ENCODE data around the gene CEP85L. TPM values are rescaled to one million over a fixed set of nuclear protein-coding genes. Genes with fewer than 3 reads are reported as not detected.

The CEP85L gene
- total RNA-seq, 3 donors from 2014 or later (not counting 1 experiment from before 2014, with no cell fraction given): 75.0 to 85.2 (median 82.0) TPM

- Histone ChIP-seq H3K4me3 (ENCODE audit: low read length) (no peak overlapping the region), H3K9me3 (ENCODE audit: control insufficient read depth, insufficient read depth, low read length) (no peaks in the 10 kb centered on the region), H3K4me1 (ENCODE audit: control insufficient read depth, insufficient read depth, low read length) (no peaks in the 10 kb centered on the region), H3K27me3 (ENCODE audit: control insufficient read depth, insufficient read depth, low read length) (no peaks in the 10 kb centered on the region), H3K36me3 (ENCODE audit: control insufficient read depth, insufficient read depth, low read length) (no peaks in the 10 kb centered on the region), H3K27ac (ENCODE audit: low read length) (no peak overlapping the region)
- DNase-seq (no peak), ATAC-seq (no peak)
- 89% methylated on average over 4 of the region's 6 CpGs for WGBS (ENCODE audit: insufficient coverage)
- intact Hi-C loops (cut with micrococcal nuclease): no loop called here
- Mint-ChIP-seq H3K4me3 (no peak overlapping the region), H3K27ac (no peak overlapping the region), H3K36me3 (no peaks in the 10 kb centered on the region), H3K9me3 (no peaks in the 10 kb centered on the region), H3K27me3 (ENCODE audit: low read depth in 2 of 2) (no peaks in the 10 kb centered on the region), H3K4me1 (peaks cover 11 to 26% of the 10 kb centered on the region in 2 donors)
- no peak for TF ChIP-seq CTCF (IDR thresholded peaks at IDR 0.05)
Observed at GRCh38 chr6:118535176-118535844, 116.1 kb downstream of the CEP85L start.

- H3K27me3 ChIP-seq (ENCODE audit: control insufficient read depth, insufficient read depth, low read length): no peaks in the 10 kb centered on the region
- H3K27me3 Mint-ChIP-seq (ENCODE audit: low read depth in 2 of 2): no peaks in the 10 kb centered on the region
- intact Hi-C loops (cut with micrococcal nuclease): no loop called here
- H3K4me3 ChIP-seq (ENCODE audit: low read length): no peak overlapping the region
- TF ChIP-seq CTCF (IDR thresholded peaks at IDR 0.05): no peak
- no peak overlapping the region for H3K27ac ChIP-seq (ENCODE audit: low read length)
- no peak for DNase-seq
- no peak overlapping the region for H3K27ac Mint-ChIP-seq
- WGBS (ENCODE audit: insufficient coverage): 97% methylated on average over 2 of the region's 2 CpGs
- no peaks in the 10 kb centered on the region for H3K4me1 ChIP-seq (ENCODE audit: control insufficient read depth, insufficient read depth, low read length)
- H3K9me3 Mint-ChIP-seq: no peaks in the 10 kb centered on the region
- H3K4me3 Mint-ChIP-seq: no peak overlapping the region
- no peak for ATAC-seq
- H3K36me3 Mint-ChIP-seq: no peaks in the 10 kb centered on the region
- peaks cover 20 to 29% of the 10 kb centered on the region in 2 donors for H3K4me1 Mint-ChIP-seq
- H3K9me3 ChIP-seq (ENCODE audit: control insufficient read depth, insufficient read depth, low read length): no peaks in the 10 kb centered on the region
- H3K36me3 ChIP-seq (ENCODE audit: control insufficient read depth, insufficient read depth, low read length): no peaks in the 10 kb centered on the region
Observed at GRCh38 chr6:118530942-118531341, 120.4 kb downstream of the CEP85L start.

GRCh38 chr6:118529756-118530155, 121.6 kb downstream of the CEP85L start:
- intact Hi-C loops (cut with micrococcal nuclease): no loop called here
- Mint-ChIP-seq H3K27ac (no peak overlapping the region), H3K36me3 (no peaks in the 10 kb centered on the region), H3K9me3 (no peaks in the 10 kb centered on the region), H3K4me1 (peaks cover 32 to 38% of the 10 kb centered on the region in 2 donors), H3K4me3 (no peak overlapping the region), H3K27me3 (ENCODE audit: low read depth in 2 of 2) (no peaks in the 10 kb centered on the region)
- Histone ChIP-seq H3K36me3 (ENCODE audit: control insufficient read depth, insufficient read depth, low read length) (no peaks in the 10 kb centered on the region), H3K27me3 (ENCODE audit: control insufficient read depth, insufficient read depth, low read length) (no peaks in the 10 kb centered on the region), H3K4me3 (ENCODE audit: low read length) (no peak overlapping the region), H3K27ac (ENCODE audit: low read length) (no peak overlapping the region), H3K9me3 (ENCODE audit: control insufficient read depth, insufficient read depth, low read length) (no peaks in the 10 kb centered on the region), H3K4me1 (ENCODE audit: control insufficient read depth, insufficient read depth, low read length) (no peaks in the 10 kb centered on the region)
- ATAC-seq: no peak
- DNase-seq: no peak
- WGBS (ENCODE audit: insufficient coverage): no CpG with 5 or more reads among the region's 2 CpGs
- no peak for TF ChIP-seq CTCF (IDR thresholded peaks at IDR 0.05)

GRCh38 chr6:118528129-118528528, 123.3 kb downstream of the CEP85L start:
- no peak for DNase-seq
- no peak for ATAC-seq

More at GRCh38 chr6:118528129-118528528, 123.3 kb downstream of the CEP85L start:
- Mint-ChIP-seq H3K9me3 (no peaks in the 10 kb centered on the region), H3K4me1 (peaks cover 35 to 38% of the 10 kb centered on the region in 2 donors), H3K27ac (no peak overlapping the region), H3K36me3 (no peaks in the 10 kb centered on the region), H3K4me3 (no peak overlapping the region), H3K27me3 (ENCODE audit: low read depth in 2 of 2) (no peaks in the 10 kb centered on the region)
- Histone ChIP-seq H3K4me3 (ENCODE audit: low read length) (no peak overlapping the region), H3K9me3 (ENCODE audit: control insufficient read depth, insufficient read depth, low read length) (no peaks in the 10 kb centered on the region), H3K27me3 (ENCODE audit: control insufficient read depth, insufficient read depth, low read length) (no peaks in the 10 kb centered on the region), H3K27ac (ENCODE audit: low read length) (no peak overlapping the region), H3K4me1 (ENCODE audit: control insufficient read depth, insufficient read depth, low read length) (no peaks in the 10 kb centered on the region), H3K36me3 (ENCODE audit: control insufficient read depth, insufficient read depth, low read length) (peaks cover 4% of the 10 kb centered on the region)
- no CpG with 5 or more reads among the region's 1 CpG for WGBS (ENCODE audit: insufficient coverage)
- intact Hi-C loops (cut with micrococcal nuclease): no loop called here
- TF ChIP-seq CTCF (IDR thresholded peaks at IDR 0.05): no peak
